Hepatocyte (in vitro differentiated cells): ENCODE data around the gene PHF21B. TPM values are rescaled to one million over a fixed set of nuclear protein-coding genes. Genes with fewer than 3 reads are reported as not detected.
A peak's percentile ranks its signal among the peaks of the same experiment; 100 is the strongest.

Experiments used
- DNase-seq: peaks from one replicate; pipeline ENCODE4 v3.0.0-alpha.2; 2016; ENCODE audit warnings: low spot score
- H2AFZ ChIP-seq: fragments of 200-600 bp; sonication (generic); 2 replicates; pipeline ENCODE4 v1.6.0; 2016; ENCODE audit warnings: antibody characterized with exemption, mild to moderate bottlenecking
- H3K27ac ChIP-seq: fragments of 200-600 bp; sonication (generic); 2 replicates; pipeline ENCODE4 v1.5.1; 2016; ENCODE audit warnings: mild to moderate bottlenecking
- H3K27me3 ChIP-seq: fragments of 200-600 bp; sonication (generic); 2 replicates; pipeline ENCODE4 v1.6.1; 2016
- H3K36me3 ChIP-seq: fragments of 200-600 bp; sonication (generic); replicated peaks from 2 replicates; pipeline ENCODE4 v1.5.1; 2016; ENCODE audit warnings: low read depth; ENCODE audit not compliant: insufficient read depth
- H3K4me1 ChIP-seq: fragments of 200-600 bp; sonication (generic); 2 replicates; pipeline ENCODE4 v1.5.1; 2016; ENCODE audit warnings: mild to moderate bottlenecking, moderate library complexity; ENCODE audit not compliant: insufficient read depth
- H3K4me2 ChIP-seq: fragments of 200-600 bp; sonication (generic); 2 replicates; pipeline ENCODE4 v1.6.0; 2016
- H3K4me3 ChIP-seq: fragments of 200-600 bp; sonication (generic); 2 replicates; pipeline ENCODE4 v1.5.1; 2016; ENCODE audit warnings: mild to moderate bottlenecking
- H3K79me2 ChIP-seq: fragments of 200-600 bp; sonication (generic); 2 replicates; pipeline ENCODE4 v1.6.0; 2017; ENCODE audit warnings: mild to moderate bottlenecking
- H3K9me2 ChIP-seq: fragments of 200-600 bp; sonication (generic); replicated peaks from 2 replicates; pipeline ENCODE4 v1.6.0; 2017; ENCODE audit warnings: mild to moderate bottlenecking; ENCODE audit not compliant: insufficient read depth
- H3K9me3 ChIP-seq: fragments of 200-600 bp; sonication (generic); 2 replicates; pipeline ENCODE4 v1.5.1; 2016; ENCODE audit warnings: low read depth, mild to moderate bottlenecking
- H4K20me1 ChIP-seq: fragments of 200-600 bp; sonication (generic); 2 replicates; pipeline ENCODE4 v1.6.0; 2016; ENCODE audit warnings: mild to moderate bottlenecking; ENCODE audit not compliant: insufficient read depth, poor library complexity, severe bottlenecking
- EZH2 ChIP-seq: fragments of 200-600 bp; sonication (generic); IDR thresholded peaks from 2 replicates; pipeline ENCODE4 v1.6.1; 2016; ENCODE audit warnings: antibody characterized with exemption, mild to moderate bottlenecking, borderline replicate concordance
- EZH2phosphoT487 ChIP-seq: fragments of 200-600 bp; sonication (generic); IDR thresholded peaks from one replicate; pipeline ENCODE4 v1.6.1; 2018; ENCODE audit warnings: antibody characterized with exemption, mild to moderate bottlenecking, low read depth, moderate library complexity; ENCODE audit not compliant: unreplicated experiment, severe bottlenecking
- WGBS: methylation state at CpG from one replicate; pipeline ENCODE4 v1.1.6; 2016; ENCODE audit warnings: low lambda C conversion rate; ENCODE audit errors: missing lambda C conversion rate; 5-methylcytosine and 5-hydroxymethylcytosine counted together
- polyA plus RNA-seq: library from polyadenylated mRNA; unstranded; fragments of >200 nt; fragmentation: Nextera tagmentation; extraction: Ambion mirVana; gene quantifications from 2 replicates; pipeline ENCODE4 v1.2.1, GENCODE V29; 2016
- total RNA-seq: library from RNA; depleted of rRNA; stranded (reverse); fragments of >200 nt; gene quantifications from 2 replicates; pipeline ENCODE4 v1.2.3, GENCODE V29; 2014
- TF ChIP-seq, protein P1 (sequence below): fragments of 200-600 bp; sonication (generic); IDR thresholded peaks from 2 replicates; pipeline ENCODE4 v1.5.1; 2016; ENCODE audit warnings: antibody characterized with exemption, mild to moderate bottlenecking; ENCODE audit not compliant: poor library complexity

The PHF21B gene
- total and polyA plus RNA-seq, 2 experiments from 2014 or later = 0.86 to 1.9 TPM

DNA sequence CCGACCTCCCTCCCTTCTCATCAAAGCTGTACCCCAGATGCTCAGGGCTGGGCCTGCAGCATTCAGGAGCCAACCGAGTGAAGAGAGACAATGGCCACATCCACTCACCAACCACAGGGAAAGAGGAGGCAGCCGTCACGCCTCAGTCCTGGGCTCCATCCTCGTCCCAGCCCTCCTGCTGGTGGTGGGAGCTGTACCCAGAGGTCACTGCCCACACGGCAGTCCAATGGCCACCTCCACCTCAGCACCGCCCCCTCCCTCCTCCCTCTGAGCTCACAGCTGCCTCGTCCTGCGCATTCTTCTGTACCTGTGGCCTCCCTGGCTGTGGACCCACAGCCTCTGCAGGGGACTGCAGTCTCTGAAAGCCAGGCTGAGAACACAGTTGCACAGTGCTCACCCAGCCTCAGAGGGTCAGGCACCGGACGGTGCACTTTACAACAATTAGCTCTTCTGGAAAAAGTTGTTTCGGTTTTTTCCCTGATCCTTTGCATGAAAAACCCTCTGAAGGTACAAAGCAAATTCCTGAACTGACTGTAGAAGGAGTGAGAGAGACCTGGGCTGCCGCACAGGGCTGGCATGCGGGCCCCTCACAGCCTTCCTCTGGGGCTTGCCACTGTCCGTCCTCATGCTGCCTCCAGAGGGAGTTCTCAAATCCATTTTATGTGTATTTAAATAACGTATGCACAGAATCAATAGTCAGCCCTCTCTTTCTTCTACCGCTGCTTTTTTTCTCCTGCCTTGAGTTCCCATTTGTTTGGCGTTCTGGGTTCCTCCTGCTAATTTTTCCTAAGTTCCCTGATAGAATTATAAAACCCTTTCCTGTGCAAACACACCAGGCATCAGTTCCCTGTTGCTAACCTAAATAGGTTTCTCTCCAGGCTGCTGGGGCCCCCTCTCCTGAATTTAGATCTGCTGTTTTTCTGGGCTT is 52.7 kb downstream of the PHF21B start:
- H3K4me1 ChIP-seq = no peaks in the 10 kb centered on the region

GRCh38 chr22:44955102-44955501 is 54.7 kb downstream of the PHF21B start:
- no peaks in the 10 kb centered on the region for H3K9me3 ChIP-seq
- no peak overlapping the region for H3K4me2 ChIP-seq
- 90% methylated on average over 8 of the region's 8 CpGs for WGBS
- TF ChIP-seq EZH2phosphoT487 (no peak), EZH2 (no peak)
- TF ChIP-seq, protein P1, sequence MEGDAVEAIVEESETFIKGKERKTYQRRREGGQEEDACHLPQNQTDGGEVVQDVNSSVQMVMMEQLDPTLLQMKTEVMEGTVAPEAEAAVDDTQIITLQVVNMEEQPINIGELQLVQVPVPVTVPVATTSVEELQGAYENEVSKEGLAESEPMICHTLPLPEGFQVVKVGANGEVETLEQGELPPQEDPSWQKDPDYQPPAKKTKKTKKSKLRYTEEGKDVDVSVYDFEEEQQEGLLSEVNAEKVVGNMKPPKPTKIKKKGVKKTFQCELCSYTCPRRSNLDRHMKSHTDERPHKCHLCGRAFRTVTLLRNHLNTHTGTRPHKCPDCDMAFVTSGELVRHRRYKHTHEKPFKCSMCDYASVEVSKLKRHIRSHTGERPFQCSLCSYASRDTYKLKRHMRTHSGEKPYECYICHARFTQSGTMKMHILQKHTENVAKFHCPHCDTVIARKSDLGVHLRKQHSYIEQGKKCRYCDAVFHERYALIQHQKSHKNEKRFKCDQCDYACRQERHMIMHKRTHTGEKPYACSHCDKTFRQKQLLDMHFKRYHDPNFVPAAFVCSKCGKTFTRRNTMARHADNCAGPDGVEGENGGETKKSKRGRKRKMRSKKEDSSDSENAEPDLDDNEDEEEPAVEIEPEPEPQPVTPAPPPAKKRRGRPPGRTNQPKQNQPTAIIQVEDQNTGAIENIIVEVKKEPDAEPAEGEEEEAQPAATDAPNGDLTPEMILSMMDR = no peak
- no peak overlapping the region for H3K27ac ChIP-seq
- H3K4me1 ChIP-seq = no peaks in the 10 kb centered on the region
- H3K27me3 ChIP-seq = no peaks in the 10 kb centered on the region
- DNase-seq = no peak
- H4K20me1 ChIP-seq = no peaks in the 10 kb centered on the region
- no peak overlapping the region for H2AFZ ChIP-seq
- H3K4me3 ChIP-seq = no peak overlapping the region
- H3K9me2 ChIP-seq = no peaks in the 10 kb centered on the region
- no peaks in the 10 kb centered on the region for H3K36me3 ChIP-seq
- H3K79me2 ChIP-seq = no peaks in the 10 kb centered on the region

More for the DNA sequence above, 52.7 kb downstream of the PHF21B start:
- H3K27ac ChIP-seq = no peak overlapping the region
- DNase-seq = peak; percentile 28
- no peak for TF ChIP-seq EZH2
- TF ChIP-seq, protein P1 = peak; percentile 37
- 72% methylated on average over 18 of the region's 18 CpGs for WGBS
- no peaks in the 10 kb centered on the region for H3K36me3 ChIP-seq
- no peak overlapping the region for H3K4me2 ChIP-seq
- H2AFZ ChIP-seq = no peak overlapping the region
- H3K27me3 ChIP-seq = no peaks in the 10 kb centered on the region
- H3K4me3 ChIP-seq = no peak overlapping the region
- H3K9me3 ChIP-seq = no peaks in the 10 kb centered on the region
- H3K79me2 ChIP-seq = no peaks in the 10 kb centered on the region
- H4K20me1 ChIP-seq = no peaks in the 10 kb centered on the region
- no peaks in the 10 kb centered on the region for H3K9me2 ChIP-seq

GRCh38 chr22:44954149-44954548 is 55.7 kb downstream of the PHF21B start:
- Histone ChIP-seq H3K4me2 (no peak overlapping the region), H2AFZ (no peak overlapping the region), H3K4me3 (no peak overlapping the region), H3K9me3 (no peaks in the 10 kb centered on the region), H3K79me2 (no peaks in the 10 kb centered on the region), H3K36me3 (no peaks in the 10 kb centered on the region), H3K4me1 (no peaks in the 10 kb centered on the region), H4K20me1 (no peaks in the 10 kb centered on the region), H3K9me2 (no peaks in the 10 kb centered on the region), H3K27ac (no peak overlapping the region), H3K27me3 (no peaks in the 10 kb centered on the region)
- TF ChIP-seq EZH2phosphoT487 = no peak
- TF ChIP-seq EZH2 = no peak
- TF ChIP-seq, protein P1 = no peak
- DNase-seq = no peak
- WGBS = 75% methylated on average over 10 of the region's 10 CpGs
